ENCODE data around the gene PRR14. TPM values are rescaled to one million over a fixed set of nuclear protein-coding genes. Genes with fewer than 3 reads are reported as not detected.
A peak's percentile ranks its signal among the peaks of the same experiment; 100 is the strongest.

PRR14 gene
- total and polyA plus RNA-seq, 4 donors: 16.0 to 63.2 (median 52.5) TPM

- ATAC-seq (ENCODE audit: insufficient read depth, low FRiP score): no peak
- H3K27ac ChIP-seq (ENCODE audit: low read depth in 1 of 2, low read length in 1 of 2): peak overlapping the region in 1 of 2 donors; percentile 27
- DNase-seq: no peak
- TF ChIP-seq CTCF (IDR thresholded peaks at IDR 0.05; ENCODE audit: control extremely low read depth, extremely low read depth): no peak
- no peak overlapping the region for H3K9ac ChIP-seq (ENCODE audit: insufficient read depth in 1 of 2, low read length in 2 of 2)
- H3K27me3 ChIP-seq (ENCODE audit: control insufficient read depth in 3 of 3, insufficient read depth in 3 of 3, low read length in 2 of 3): no peaks in the 10 kb centered on the region
- H3K4me1 ChIP-seq (ENCODE audit: control insufficient read depth in 5 of 5, insufficient read depth in 5 of 5, low read length in 5 of 5): peaks cover 0 to 19% (median 11%) of the 10 kb centered on the region in 5 donors
- H3K36me3 ChIP-seq (ENCODE audit: control insufficient read depth in 4 of 4, insufficient read depth in 4 of 4, low read length in 4 of 4): peaks cover 12 to 34% (median 20%) of the 10 kb centered on the region in 4 donors
- no peaks in the 10 kb centered on the region for H3K9me3 ChIP-seq (ENCODE audit: control insufficient read depth in 4 of 4, insufficient read depth in 3 of 4, low read length in 3 of 4)
- 95 to 96% methylated on average over 18 of the region's 18 CpGs for WGBS, 2 donors
- no peak overlapping the region for H3K4me3 ChIP-seq
Observed at GRCh38 chr16:30652718-30653117, 2.0 kb downstream of the PRR14 start.

- H3K27me3 ChIP-seq (ENCODE audit: control insufficient read depth in 3 of 3, insufficient read depth in 3 of 3, low read length in 2 of 3): no peaks in the 10 kb centered on the region
- H3K9ac ChIP-seq (ENCODE audit: insufficient read depth in 1 of 2, low read length in 2 of 2): no peak overlapping the region
- peaks cover 12 to 34% (median 20%) of the 10 kb centered on the region in 4 donors for H3K36me3 ChIP-seq (ENCODE audit: control insufficient read depth in 4 of 4, insufficient read depth in 4 of 4, low read length in 4 of 4)
- H3K4me1 ChIP-seq (ENCODE audit: control insufficient read depth in 5 of 5, insufficient read depth in 5 of 5, low read length in 5 of 5): peaks cover 0 to 17% (median 11%) of the 10 kb centered on the region in 5 donors
- H3K27ac ChIP-seq (ENCODE audit: low read depth in 1 of 2, low read length in 1 of 2): no peak overlapping the region
- no peaks in the 10 kb centered on the region for H3K9me3 ChIP-seq (ENCODE audit: control insufficient read depth in 4 of 4, insufficient read depth in 3 of 4, low read length in 3 of 4)
- DNase-seq: no peak
- H3K4me3 ChIP-seq: no peak overlapping the region
- TF ChIP-seq CTCF (IDR thresholded peaks at IDR 0.05; ENCODE audit: control extremely low read depth, extremely low read depth): no peak
- 91 to 92% methylated on average over 18 of the region's 18 CpGs for WGBS, 2 donors
- no peak for ATAC-seq (ENCODE audit: insufficient read depth, low FRiP score)
Observed at GRCh38 chr16:30654856-30655255, 4.1 kb downstream of the PRR14 start.

GRCh38 chr16:30655815-30656347, 5.1 kb downstream of the PRR14 start:
- 95 to 97% methylated on average over 12 of the region's 12 CpGs for WGBS, 2 donors
- no peaks in the 10 kb centered on the region for H3K27me3 ChIP-seq (ENCODE audit: control insufficient read depth in 3 of 3, insufficient read depth in 3 of 3, low read length in 2 of 3)
- ATAC-seq (ENCODE audit: insufficient read depth, low FRiP score) (no peak), DNase-seq (no peak)
- no peaks in the 10 kb centered on the region for H3K9me3 ChIP-seq (ENCODE audit: control insufficient read depth in 4 of 4, insufficient read depth in 3 of 4, low read length in 3 of 4)
- H3K9ac ChIP-seq (ENCODE audit: insufficient read depth in 1 of 2, low read length in 2 of 2): no peak overlapping the region
- peaks cover 2 to 23% (median 15%) of the 10 kb centered on the region in 5 donors for H3K4me1 ChIP-seq (ENCODE audit: control insufficient read depth in 5 of 5, insufficient read depth in 5 of 5, low read length in 5 of 5)
- TF ChIP-seq CTCF (IDR thresholded peaks at IDR 0.05; ENCODE audit: control extremely low read depth, extremely low read depth): no peak
- no peak overlapping the region for H3K4me3 ChIP-seq
- H3K27ac ChIP-seq (ENCODE audit: low read depth in 1 of 2, low read length in 1 of 2): no peak overlapping the region
- H3K36me3 ChIP-seq (ENCODE audit: control insufficient read depth in 4 of 4, insufficient read depth in 4 of 4, low read length in 4 of 4): peaks cover 12 to 34% (median 21%) of the 10 kb centered on the region in 4 donors

DNA sequence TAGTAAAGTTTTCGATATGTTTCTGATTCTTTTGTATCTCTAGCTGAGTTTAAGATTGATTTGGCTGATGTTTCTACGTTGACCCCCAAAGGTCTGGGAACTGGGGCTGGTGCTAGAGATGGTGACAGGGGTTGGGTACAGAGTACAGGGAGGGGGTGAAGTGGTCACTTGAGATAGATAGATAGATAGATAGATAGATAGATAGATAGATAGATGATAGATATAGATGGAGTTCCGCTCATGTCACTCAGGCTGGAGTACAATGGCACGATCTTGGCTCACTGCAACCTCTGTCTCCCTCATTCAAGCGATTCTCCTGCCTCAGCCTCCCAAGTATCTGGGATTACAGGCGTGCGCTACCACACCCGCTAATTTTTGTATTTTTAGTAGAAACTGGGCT, 5.6 kb downstream of the PRR14 start:
- H3K36me3 ChIP-seq (ENCODE audit: control insufficient read depth in 4 of 4, insufficient read depth in 4 of 4, low read length in 4 of 4): peaks cover 15 to 39% (median 24%) of the 10 kb centered on the region in 4 donors
- DNase-seq (no peak), ATAC-seq (ENCODE audit: insufficient read depth, low FRiP score) (no peak)
- WGBS, 2 donors: 96 to 97% methylated on average over 8 of the region's 8 CpGs
- H3K9ac ChIP-seq (ENCODE audit: insufficient read depth in 1 of 2, low read length in 2 of 2): no peak overlapping the region
- no peaks in the 10 kb centered on the region for H3K27me3 ChIP-seq (ENCODE audit: control insufficient read depth in 3 of 3, insufficient read depth in 3 of 3, low read length in 2 of 3)
- no peak overlapping the region for H3K4me3 ChIP-seq
- no peak for TF ChIP-seq CTCF (IDR thresholded peaks at IDR 0.05; ENCODE audit: control extremely low read depth, extremely low read depth)
- H3K4me1 ChIP-seq (ENCODE audit: control insufficient read depth in 5 of 5, insufficient read depth in 5 of 5, low read length in 5 of 5): peaks cover 4 to 28% (median 19%) of the 10 kb centered on the region in 5 donors
- H3K9me3 ChIP-seq (ENCODE audit: control insufficient read depth in 4 of 4, insufficient read depth in 3 of 4, low read length in 3 of 4): no peaks in the 10 kb centered on the region
- H3K27ac ChIP-seq (ENCODE audit: low read depth in 1 of 2, low read length in 1 of 2): no peak overlapping the region

Data from lung (tissue), 12 donors.